ENCODE measurements around the gene RBPJ.

DNA sequence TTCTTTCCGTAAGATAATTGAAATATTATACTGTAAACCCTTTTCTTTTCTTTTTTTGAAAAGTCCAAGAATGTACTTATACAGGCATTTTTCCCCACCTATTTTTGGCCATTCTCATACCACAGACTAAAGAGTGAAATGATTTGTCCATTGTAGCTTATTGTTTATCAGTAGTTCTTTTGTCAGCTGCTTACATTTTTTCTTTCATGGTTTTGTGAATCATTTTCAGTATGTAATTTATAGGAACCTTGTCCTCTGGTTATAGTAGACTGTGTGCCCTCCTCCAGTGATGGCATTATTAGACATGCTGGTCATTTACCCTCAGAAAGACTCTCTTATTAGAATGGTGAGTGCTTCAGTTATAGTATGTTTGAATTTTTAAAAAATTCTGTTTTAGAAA, 112.7 kb downstream of the RBPJ start:
- TF ChIP-seq, protein P1, sequence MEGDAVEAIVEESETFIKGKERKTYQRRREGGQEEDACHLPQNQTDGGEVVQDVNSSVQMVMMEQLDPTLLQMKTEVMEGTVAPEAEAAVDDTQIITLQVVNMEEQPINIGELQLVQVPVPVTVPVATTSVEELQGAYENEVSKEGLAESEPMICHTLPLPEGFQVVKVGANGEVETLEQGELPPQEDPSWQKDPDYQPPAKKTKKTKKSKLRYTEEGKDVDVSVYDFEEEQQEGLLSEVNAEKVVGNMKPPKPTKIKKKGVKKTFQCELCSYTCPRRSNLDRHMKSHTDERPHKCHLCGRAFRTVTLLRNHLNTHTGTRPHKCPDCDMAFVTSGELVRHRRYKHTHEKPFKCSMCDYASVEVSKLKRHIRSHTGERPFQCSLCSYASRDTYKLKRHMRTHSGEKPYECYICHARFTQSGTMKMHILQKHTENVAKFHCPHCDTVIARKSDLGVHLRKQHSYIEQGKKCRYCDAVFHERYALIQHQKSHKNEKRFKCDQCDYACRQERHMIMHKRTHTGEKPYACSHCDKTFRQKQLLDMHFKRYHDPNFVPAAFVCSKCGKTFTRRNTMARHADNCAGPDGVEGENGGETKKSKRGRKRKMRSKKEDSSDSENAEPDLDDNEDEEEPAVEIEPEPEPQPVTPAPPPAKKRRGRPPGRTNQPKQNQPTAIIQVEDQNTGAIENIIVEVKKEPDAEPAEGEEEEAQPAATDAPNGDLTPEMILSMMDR (conservative IDR thresholded peaks at IDR 0.05 in 1 of 2, IDR thresholded peaks at IDR 0.05 in 1 of 2; ENCODE audit: low read depth in 1 of 2, low read length in 2 of 2) = no peak
- TF ChIP-seq EZH2 (IDR thresholded peaks at IDR 0.05; ENCODE audit: low read length, missing control alignments) = no peak
